Neutrophil (primary cell): ENCODE measurements around the gene SYNC.

Experiments used
- H3K27ac ChIP-seq: fragments of 200-600 bp; sonication (generic); 2 replicates; pipeline ENCODE4 v1.5.1; 2016; ENCODE audit warnings: mild to moderate bottlenecking, moderate library complexity
- H3K27me3 ChIP-seq: fragments of 200-600 bp; sonication (generic); 2 replicates; pipeline ENCODE4 v1.6.0; 2016; ENCODE audit warnings: mild to moderate bottlenecking
- H3K36me3 ChIP-seq: fragments of 200-600 bp; sonication (generic); 2 replicates; pipeline ENCODE4 v1.5.1; 2017
- H3K4me1 ChIP-seq, 2 experiments: fragments of 200-600 bp in 1 of 2; sonication (generic) in 1 of 2; 1 replicate in 1 of 2; 2 replicates in 1 of 2; pipeline versions ENCODE4 v1.5.1 to v1.6.1; 2013 to 2016; ENCODE audit warnings: low read depth in 1 of 2, low read length in 1 of 2, mild to moderate bottlenecking in 1 of 2, moderate library complexity in 1 of 2; ENCODE audit not compliant: control insufficient read depth in 1 of 2, insufficient read depth in 1 of 2
- H3K4me3 ChIP-seq, 2 experiments: fragments of 200-600 bp in 1 of 2; sonication (generic) in 1 of 2; 1 replicate in 1 of 2; 2 replicates in 1 of 2; pipeline ENCODE4 v1.5.1; 2013 to 2016; ENCODE audit warnings: low read depth in 1 of 2, low read length in 1 of 2, mild to moderate bottlenecking in 1 of 2, moderate library complexity in 1 of 2
- H3K9me3 ChIP-seq: fragments of 200-600 bp; sonication (generic); 2 replicates; pipeline ENCODE4 v1.5.1; 2016
- TF ChIP-seq, protein P1 (sequence below): fragments of 200-600 bp; sonication (generic); IDR thresholded peaks from 2 replicates; pipeline ENCODE4 v1.5.1; 2016; ENCODE audit warnings: antibody characterized with exemption

SYNC gene

GRCh38 chr1:32746130-32746529, 43.6 kb upstream of the SYNC start:
- Histone ChIP-seq H3K27me3 (peaks cover 42% of the 10 kb centered on the region), H3K4me3 (no peak overlapping the region), H3K4me1 (peaks cover 3 to 4% of the 10 kb centered on the region in 2 experiments), H3K36me3 (no peaks in the 10 kb centered on the region), H3K27ac (no peak overlapping the region), H3K9me3 (no peaks in the 10 kb centered on the region)
- TF ChIP-seq, protein P1, sequence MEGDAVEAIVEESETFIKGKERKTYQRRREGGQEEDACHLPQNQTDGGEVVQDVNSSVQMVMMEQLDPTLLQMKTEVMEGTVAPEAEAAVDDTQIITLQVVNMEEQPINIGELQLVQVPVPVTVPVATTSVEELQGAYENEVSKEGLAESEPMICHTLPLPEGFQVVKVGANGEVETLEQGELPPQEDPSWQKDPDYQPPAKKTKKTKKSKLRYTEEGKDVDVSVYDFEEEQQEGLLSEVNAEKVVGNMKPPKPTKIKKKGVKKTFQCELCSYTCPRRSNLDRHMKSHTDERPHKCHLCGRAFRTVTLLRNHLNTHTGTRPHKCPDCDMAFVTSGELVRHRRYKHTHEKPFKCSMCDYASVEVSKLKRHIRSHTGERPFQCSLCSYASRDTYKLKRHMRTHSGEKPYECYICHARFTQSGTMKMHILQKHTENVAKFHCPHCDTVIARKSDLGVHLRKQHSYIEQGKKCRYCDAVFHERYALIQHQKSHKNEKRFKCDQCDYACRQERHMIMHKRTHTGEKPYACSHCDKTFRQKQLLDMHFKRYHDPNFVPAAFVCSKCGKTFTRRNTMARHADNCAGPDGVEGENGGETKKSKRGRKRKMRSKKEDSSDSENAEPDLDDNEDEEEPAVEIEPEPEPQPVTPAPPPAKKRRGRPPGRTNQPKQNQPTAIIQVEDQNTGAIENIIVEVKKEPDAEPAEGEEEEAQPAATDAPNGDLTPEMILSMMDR = no peak

DNA sequence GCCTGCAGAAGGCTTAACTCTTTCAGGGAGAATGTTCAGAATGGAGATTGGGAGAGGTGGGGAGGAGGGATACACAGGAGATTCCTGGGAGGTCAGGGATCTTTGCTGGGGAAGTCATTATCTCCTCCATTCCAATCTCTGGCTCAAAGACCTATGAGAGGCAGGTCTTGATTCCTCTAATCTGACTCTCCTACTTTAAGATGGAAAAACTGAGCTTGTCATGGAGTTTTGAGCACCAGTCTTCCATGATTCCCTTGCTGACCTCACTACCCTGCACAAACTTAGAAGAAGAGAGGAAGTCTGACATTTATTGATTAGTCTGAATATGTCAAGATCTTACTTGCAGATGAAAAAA, 41.5 kb upstream of the SYNC start:
- H3K4me3 ChIP-seq = no peak overlapping the region
- H3K4me1 ChIP-seq = peaks cover 3 to 6% of the 10 kb centered on the region in 2 experiments
- TF ChIP-seq, protein P1 = no peak
- no peaks in the 10 kb centered on the region for H3K9me3 ChIP-seq
- no peak overlapping the region for H3K27ac ChIP-seq
- H3K36me3 ChIP-seq = no peaks in the 10 kb centered on the region
- H3K27me3 ChIP-seq = peaks cover 48% of the 10 kb centered on the region

DNA sequence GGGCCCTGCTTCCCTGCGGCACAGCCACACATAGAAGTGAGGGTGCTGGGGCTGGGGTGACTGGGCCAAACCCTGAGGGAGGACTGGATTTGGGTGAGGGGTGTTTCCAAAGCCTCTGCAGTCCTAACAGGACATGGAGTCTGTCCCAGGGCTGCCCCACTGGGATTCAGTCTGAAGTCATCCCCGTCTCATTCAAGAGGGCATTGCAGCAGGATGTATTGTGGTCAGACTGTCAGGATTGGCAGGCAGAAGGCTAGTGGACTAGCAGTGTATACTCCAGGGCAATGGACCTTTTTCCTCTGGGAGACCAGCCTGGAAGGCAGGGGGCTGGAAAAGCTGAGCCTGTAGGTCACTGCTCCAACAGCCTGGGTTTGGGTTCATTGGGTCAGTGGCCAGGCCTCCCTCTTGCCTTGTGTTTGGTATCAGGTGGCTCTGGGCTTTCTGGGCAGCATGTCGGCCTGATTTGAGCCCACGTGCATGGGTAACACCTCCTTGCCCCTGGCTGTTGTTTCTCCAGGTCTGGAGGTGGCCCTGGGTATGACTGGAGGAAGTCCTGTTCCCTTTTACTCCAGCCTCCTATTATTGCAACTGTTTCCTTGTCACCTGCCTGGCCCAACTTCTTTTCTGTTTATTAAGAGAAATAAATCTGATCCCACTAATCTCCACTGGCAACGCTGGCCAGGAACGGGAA, 41.0 kb upstream of the SYNC start:
- Histone ChIP-seq H3K36me3 (no peaks in the 10 kb centered on the region), H3K27ac (no peak overlapping the region), H3K27me3 (peaks cover 48% of the 10 kb centered on the region), H3K4me1 (peaks cover 3 to 6% of the 10 kb centered on the region in 2 experiments), H3K4me3 (no peak overlapping the region), H3K9me3 (no peaks in the 10 kb centered on the region)
- TF ChIP-seq, protein P1 = no peak

DNA sequence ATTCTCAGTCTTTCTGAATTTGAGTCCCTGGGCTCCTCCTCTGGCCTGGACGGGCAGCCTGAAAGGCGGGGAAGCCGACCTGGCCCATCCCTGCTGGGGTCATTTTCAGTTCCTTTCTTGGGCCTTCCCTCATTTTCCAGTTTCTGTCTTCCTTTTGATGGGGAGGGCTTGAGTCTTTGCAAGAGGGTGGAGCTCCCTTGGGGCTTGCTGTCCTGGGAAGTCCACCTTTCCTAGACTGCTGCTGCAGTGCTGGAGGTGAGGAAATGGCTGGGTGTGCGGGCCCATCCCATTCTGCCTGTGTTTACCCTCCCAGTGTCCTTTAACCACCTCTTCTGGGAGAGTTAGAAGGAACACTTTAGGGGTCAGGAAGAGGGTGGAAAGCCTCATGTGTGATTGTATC, 40.4 kb upstream of the SYNC start:
- H3K4me3 ChIP-seq = no peak overlapping the region
- H3K27ac ChIP-seq = no peak overlapping the region
- H3K9me3 ChIP-seq = no peaks in the 10 kb centered on the region
- peaks cover 3 to 6% of the 10 kb centered on the region in 2 experiments for H3K4me1 ChIP-seq
- peaks cover 48% of the 10 kb centered on the region for H3K27me3 ChIP-seq
- TF ChIP-seq, protein P1 = no peak
- H3K36me3 ChIP-seq = no peaks in the 10 kb centered on the region

- peaks cover 48% of the 10 kb centered on the region for H3K27me3 ChIP-seq
- H3K36me3 ChIP-seq = no peaks in the 10 kb centered on the region
- H3K9me3 ChIP-seq = no peaks in the 10 kb centered on the region
- H3K27ac ChIP-seq = no peak overlapping the region
- H3K4me1 ChIP-seq = peaks cover 3 to 6% of the 10 kb centered on the region in 2 experiments
- TF ChIP-seq, protein P1 = no peak
- no peak overlapping the region for H3K4me3 ChIP-seq
These were observed 39.8 kb upstream of the SYNC start for GRCh38 chr1:32742199-32742947.
